Measurements from ENCODE around the gene ARHGEF7.

ARHGEF7 gene

DNA sequence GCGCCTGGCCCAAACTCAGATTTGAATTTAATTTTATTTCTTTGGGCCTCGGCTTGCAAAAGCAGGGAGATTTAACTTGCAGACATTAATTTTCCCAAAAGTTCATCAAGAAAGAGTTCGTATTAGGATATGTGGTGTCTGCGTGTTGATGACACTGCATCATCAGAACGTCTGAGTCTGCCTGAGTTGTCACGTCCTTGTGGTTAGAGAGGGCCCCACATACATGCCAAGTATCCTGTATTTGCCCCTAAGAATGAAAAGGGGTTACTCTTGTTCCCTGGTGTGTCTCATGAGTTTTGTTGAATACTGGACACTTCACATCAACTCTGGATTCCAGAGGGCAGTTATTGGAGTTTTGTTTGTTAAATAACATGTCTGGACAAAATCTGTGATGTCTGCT, 199.7 kb downstream of the ARHGEF7 start:
- no peak for DNase-seq

DNA sequence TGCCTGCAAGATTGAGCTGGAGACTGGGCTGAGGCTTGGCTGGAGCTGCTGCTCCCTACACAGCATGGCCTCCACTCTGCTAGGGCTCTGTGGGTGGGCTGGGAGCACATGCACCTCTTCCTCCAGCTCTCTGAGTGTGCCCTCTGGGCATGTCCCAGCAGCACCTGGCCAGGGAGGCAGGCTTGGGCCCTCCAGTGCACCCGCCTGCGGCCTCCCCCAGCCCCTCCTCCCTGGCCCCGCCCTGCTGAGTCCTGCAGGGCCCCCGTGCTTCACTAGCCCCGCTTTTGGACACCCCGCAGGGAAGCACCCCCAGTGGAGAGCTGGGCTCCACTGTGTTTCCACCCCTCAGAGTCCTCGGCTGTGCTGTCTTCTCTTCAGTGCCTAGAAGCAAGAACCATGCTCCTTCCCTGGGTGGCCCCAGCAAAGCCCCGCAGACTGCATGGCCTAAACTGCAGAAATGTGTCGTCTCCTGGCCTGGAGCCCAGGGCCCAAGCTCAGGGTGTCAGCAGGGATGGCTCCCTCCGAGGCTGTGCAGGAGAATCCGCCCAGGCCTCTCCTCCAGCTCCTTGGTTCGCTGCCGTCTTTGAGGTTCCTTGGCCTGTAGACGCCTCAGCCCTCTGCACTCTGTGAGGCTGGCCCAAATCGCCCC, 200.4 kb downstream of the ARHGEF7 start:
- no peak for DNase-seq

DNA sequence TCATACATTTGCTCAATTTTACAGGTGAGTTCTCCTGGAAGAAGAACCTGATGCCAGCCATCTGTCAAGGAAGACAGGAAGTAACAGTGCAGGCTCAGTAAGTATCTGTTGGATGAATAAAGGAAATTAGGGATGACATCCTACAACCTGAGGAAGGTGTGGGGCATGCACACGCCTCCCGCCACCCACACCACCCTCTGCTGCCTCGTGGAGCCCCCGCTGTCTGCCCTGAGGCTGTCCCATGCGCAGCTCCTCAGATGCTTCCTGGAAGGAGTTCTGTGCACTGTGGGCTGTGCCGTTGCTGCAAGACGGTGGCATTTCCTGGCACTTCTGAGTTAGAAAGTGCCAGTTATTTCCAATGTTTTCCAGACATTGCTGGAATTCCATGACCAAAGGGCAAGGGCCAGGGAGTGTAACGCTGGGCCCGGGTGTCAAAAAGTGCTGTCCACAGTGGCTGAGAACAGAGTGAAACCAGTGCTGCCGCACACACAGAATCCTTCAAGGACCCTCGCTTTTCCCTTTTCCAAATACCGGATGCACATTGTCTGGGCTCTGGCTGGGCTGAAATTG, 201.1 kb downstream of the ARHGEF7 start:
- no peak for DNase-seq

DNA sequence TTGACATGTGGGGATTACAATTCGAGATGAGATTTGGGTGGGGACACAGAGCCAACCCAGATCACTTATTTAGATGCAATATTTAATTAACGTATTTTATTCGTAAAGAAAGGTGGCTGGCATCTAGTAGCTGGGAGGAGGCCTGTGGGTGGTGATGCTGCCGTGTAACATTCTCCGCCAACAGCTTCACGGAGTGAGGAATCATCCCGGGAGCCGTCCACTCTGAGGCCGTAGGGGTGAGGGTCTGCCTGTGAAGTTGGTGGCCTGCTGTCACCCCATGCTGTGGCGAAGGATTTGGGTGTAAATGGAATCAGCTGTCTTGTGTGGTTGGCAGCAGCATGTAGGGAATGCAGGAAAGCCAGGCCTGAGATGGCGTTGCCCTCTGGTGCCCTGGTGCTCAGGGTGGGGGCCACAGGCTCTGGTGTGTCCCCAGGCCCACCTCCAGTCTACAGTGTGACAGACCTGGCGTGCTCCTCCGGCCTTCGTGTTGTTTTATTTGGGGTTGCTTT, 202.0 kb downstream of the ARHGEF7 start:
- no peak for DNase-seq

DNA sequence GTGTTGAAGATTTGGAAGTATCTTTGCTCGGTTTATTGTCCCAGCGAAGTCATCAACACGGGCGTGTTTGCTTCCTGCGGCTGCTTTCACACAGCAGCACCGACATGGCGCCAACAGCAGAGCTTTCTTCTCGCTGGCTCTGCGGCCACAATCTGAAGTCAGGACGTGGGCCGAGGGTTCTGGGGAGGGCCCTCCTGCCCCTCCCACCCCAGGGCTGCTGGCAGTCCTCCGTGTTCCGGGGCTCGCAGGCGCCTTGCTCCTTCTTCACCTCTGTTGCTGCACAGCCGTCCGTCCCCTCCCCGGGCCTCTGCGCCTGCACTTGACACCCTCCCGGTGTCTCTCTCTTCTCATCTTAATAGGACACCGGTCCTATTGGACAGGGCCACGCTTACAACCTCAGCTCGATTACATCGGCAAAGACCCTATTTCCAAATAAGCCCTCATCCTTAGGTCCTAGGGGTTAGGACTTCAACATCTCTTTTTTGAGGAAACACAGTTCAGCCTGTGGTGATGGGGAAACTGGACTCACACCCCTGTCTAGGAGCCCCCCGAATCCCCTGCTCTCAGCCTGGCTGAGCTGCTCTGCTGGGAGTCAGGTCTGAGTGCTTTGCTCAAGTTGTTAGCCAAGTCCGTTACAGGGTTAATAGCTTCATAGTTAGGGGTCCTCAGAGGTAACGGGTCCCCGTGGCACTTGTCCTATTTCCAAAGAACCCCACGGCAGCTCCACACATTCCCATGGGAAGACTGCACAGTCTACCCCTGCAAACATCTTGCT, 202.6 kb downstream of the ARHGEF7 start:
- no peak for DNase-seq

DNA sequence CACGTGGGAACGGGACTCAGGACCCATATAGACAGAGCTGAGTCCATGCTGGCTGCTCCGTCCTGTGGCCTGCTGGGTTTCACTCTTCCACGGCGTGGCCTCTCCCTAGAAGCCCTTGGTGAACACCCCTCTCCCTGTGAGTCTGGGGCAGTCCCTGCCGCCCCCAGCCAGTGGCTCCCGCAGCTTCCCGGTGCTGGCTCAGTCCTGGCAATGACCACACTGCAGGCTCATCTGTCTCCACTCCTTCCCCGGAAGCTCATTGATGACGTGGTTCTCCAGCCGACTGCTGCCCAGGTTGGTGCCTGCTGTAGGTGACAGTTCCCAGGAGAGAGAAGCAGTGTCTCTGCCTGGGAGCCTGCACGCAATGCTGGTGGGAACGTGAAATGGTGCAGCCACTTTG, 203.3 kb downstream of the ARHGEF7 start:
- DNase-seq = no peak

DNA sequence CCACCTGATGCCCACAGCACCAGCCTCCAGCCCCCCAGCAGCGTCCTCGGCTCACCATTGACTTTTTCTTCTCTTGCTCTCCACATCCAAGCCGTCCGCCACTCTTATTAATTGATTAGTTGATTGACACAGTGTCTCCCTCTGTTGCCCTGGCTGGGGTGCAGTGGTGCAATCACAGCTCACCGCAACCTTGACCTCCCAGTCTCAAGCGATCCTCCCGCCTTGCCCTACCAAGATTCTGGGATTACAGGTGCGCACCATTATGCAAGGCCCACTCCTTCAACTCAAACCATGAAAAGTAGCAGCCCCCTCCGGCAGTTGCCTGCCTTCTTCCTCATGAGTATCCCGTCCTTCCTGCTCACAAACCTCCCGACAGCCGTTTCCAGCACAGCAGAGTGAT, 204.4 kb downstream of the ARHGEF7 start:
- DNase-seq = no peak

DNA sequence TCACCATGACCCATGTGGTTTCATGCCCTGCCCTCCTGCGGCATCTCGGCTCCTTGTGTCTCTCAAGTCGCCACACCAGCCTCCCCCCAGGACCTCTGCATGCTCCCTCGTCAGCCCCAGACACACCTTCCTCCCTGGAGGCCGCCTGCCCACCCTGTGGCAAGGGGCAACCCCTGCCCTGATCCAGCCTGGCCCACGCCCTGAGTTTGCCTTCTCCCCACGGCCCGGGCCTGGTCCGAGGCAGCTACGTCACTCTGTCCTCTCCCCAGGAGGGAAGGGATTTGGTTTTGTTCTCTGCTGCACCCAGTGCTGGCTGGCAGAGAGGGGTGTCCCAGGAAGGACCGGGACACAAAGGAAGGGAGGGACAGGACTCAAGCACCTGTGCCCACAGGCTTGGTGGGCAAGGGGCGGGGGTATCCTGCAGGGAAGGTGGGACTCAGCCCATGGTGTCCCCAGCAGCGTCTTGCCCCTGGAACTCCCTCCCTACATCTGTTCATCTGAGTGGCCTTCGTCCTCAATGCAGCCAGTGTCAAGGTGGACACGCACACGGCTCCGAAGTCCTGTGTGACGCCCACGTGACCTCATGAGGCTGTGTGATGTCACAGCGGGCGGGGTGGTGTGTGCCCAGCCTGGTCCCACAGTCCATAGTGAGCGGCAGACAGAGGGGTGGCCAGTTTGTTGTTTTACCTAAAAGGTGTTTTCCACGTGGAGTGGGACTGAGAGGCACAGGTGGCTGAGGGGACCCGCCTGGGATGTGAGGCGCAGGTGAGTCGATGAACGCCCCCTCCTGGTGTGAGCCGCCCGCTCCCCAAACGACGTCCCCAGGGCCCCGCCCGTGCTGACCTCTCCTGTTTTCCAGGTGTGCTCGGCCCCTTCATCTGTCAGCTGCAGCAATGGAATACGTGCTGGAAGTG, 205.1 kb downstream of the ARHGEF7 start, which contains the start of gene TEX29:
TSS of gene TEX29 (plus strand) at position 645 of the 914 bp plus-strand sequence. CDS start at position 894, 249 bp downstream.
- no peak for DNase-seq

DNA sequence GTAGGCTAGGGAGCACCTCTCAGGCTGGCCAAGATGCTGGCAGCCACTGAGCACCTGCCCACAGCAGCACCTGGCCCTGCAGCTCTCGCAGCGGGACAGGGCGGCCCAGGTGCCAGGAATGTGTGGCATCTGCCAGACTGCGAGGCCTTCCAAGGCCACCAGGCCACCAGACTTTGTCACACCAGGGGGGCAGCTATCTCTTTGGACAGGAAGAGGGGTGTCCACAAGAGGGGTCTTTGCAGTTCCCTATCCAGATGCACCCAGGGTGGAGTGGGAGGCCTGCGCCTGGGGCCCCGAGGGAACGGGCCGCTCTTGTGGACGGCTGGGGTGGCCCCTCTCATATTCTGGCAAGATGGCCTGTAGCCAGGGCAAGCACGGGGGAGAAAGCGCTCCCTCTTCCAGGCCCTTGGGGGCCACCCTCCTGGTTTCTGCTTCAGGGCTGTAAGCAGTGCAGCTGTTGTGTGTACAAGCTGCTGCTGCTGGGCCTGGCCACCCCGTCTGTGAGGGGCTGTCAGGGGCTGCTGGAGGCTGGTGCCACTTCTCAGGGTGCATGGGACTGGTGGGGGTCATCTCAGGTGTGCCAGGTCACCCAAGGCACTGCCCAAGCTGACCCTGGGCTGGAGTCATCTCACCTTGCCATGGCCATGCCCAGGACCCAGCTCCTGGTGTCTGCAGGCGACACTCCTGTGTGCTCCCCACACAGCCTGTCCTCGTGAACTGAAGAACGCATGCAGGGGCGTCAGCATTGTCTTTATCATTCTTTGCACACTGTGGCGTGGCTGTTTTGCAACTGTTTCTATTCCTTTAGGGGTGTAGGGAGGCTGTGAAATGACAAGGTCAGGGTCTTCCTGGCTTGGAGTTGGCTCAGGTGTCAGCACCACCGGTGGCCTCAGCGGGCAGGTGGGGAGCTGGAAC, 207.1 kb downstream of the ARHGEF7 start:
- no peak for DNase-seq

DNA sequence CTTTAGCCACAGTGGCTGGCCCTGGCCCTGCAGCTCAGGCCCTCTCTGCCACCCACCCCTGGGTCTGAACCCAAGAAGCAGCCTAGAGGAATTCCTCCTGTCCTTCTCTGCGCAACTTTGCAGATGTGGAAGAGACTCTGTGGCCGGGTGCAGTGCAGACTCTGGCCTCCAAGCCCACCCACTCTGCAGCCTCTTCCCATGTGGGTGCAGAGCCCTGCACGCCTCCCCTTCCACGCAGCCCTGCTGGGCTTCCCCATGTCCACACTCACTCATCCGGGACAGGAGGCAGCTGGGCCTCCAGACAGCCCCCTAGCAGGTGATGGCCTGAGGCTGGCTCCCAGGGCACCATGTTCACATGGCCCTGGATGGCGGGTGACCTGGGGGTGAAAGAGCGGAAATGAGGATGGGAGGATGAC, 207.8 kb downstream of the ARHGEF7 start:
- DNase-seq = no peak

DNA sequence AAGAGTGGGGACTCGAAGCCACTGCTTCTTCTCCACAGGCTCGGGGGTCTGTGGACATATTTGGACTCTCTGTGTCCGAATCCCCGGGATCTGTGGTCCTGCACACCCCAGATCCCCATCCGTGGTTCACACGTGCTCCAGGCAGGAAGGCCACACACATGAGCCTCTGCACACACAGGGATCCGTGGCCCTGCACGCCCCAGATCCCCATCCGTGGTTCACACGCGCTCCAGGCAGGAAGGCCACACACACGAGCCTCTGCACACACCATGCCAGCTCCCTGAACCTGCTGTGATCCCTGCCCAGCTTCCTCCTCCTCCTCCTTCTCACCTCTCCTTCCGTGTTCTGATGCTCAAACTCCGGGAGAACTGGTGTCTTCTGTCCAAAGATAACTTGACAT, 208.4 kb downstream of the ARHGEF7 start:
- DNase-seq = no peak

DNA sequence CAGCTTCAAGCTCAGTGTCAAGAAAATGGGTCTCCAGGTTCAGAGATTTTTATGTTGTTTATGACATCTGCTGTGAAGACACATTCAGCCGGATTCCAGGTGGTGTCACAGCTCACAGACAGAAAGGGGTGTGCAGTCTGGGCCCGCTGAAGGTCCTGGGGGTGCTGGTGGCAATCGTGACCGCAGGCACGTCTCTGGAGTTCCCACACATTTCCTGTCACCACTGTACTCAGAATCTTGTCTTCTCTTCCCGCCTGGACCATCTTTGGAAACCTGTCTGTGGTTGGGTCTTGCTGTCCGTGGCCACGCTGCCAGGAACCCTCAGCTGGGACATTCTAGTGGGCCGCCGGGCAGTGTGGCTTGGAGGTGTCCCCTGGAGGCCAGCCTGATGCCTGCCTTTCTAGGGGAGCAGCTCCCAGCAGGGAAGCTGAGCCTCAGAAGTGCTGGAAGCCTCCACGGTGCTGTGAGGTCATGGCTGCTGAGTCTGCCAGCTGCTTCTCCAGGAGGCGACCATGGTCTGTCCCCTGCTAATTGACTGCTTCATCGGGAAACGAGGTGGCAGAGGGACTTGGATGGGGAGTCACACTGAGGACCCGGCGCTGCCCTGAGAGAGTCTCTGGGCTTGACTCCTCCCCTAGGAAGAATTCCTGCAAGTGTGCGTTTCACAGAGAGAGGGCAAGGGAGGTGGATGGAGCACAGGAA, 209.0 kb downstream of the ARHGEF7 start:
- no peak for DNase-seq

DNA sequence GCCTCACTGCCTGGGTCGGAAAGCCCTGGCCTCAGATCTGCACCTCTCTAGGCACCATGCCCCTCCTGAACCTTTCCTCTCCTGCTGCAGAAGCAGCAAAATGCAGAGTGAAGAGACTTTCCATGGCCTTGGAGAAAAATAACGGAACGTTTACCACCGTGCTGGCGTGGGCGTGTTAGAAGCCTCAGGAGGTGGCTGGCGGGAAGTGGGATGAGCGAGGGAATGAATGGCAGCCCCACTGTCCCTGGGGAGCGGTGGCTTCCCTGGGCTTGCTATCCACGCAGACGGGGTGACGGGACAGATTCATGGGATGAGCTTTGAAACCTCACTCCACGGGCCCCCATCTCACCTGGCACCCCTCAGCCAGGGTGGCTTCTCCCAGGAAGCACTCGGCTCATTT, 209.6 kb downstream of the ARHGEF7 start:
- no peak for DNase-seq

DNA sequence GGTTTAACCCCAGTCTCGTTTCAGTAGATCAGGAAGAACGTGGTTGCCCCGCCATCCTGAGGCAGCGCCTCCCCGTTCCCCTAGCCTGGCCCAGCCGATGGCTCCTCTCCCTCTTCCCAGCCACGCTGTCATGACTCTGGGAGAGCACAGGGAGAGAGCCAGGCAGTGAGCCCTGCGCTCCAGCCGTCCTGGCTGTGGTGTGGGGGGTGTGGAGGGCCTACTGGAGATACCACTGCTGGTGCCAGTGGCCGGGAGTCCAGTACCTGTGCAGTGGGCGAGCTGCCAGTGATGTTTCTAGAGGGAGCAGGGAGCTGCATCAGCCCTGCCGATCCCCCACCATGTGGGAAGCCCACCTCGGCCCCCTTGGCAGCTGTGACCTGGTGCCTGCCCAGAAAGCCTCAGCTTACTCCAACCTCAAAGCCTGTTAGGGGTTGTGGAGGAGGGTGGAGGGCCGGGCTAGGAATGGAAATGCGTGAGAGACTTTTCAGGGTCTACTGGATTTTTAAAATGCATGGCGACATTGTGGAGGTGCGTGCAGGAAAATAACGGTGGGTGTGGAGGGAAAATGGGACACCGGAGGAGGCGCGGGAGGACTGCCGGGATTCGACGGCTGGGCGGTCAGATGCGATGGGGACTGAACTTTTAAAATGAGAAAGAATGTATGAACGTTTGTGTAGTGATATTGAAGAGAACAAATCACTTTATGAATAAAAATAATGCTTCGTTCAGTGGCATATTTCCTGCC, 210.2 kb downstream of the ARHGEF7 start:
- DNase-seq = no peak

DNA sequence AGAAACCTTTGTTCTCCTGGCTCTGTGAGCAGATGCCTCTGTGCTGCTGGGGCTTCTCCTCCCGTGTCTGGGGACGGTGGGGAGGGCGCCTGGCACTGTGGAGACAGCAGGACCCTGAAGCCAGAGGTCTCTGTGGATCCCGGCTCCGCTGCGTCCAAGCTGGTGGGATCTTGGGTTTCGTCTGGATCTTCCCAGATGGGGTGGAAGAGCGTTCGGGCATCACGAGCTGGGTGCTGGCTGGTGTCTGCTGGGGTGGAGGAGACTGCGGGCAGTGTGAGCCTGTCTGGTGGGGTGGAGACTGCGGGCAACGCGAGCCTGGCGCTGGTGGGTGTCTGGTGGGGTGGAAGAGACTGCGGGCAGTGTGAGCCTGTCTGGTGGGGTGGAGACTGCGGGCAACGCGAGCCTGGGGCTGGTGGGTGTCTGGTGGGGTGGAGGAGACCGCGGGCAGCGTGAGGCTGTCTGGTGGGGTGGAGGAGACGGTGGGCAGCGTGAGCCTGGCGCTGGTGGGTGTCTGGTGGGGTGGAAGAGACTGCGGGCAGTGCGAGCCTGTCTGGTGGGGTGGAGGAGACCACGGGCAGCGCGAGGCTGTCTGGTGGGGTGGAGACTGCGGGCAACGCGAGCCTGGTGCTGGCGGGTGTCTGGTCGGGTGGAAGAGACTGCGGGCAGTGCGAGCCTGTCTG, 211.0 kb downstream of the ARHGEF7 start:
- no peak for DNase-seq

DNA sequence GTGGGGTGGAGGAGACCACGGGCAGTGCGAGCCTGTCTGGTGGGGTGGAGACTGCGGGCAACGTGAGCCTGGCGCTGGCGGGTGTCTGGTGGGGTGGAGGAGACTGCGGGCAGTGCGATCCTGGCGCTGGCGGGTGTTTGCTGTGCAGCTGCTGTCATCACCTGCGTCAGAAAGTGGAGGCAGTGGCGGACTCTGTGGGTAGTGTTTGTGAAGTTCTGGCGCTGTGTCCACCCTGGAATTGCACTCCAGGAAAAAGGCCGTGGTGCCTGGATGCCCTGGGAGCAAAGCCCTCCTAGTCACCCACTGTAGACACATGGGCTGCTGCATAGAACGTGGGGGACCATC, 211.5 kb downstream of the ARHGEF7 start:
- DNase-seq = no peak

DNA sequence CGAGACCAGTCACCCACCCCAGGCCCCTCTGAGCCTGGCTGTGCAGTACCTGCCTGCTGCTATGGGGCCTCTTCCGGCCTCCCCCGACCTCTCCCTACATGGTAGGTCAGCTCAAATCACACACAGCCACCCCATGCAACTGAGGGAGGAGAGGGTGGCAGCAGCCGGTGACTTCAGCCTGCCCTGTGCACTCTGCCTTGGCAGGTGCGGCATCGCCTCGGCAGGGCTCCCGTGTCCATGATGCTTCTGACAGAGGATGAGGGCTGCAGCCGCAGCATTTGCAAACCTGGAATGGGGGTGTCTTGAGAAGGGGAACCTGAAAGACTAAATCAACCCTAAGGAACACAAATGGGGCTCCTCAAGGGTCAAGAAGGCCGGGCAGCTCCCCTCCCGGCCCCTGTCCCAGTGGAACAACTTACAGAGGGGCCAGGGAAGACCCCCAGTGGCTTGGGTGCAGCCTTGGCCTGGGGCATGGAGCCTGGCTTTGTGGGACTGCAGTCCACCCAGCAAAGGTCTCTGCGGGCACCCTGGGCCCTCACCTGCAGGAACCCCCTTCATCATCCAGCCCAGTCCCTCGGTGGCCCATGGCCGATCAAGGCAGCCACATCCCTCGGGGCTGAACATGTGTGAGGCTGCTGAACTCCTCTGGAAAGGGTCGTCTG, 212.0 kb downstream of the ARHGEF7 start:
- no peak for DNase-seq

DNA sequence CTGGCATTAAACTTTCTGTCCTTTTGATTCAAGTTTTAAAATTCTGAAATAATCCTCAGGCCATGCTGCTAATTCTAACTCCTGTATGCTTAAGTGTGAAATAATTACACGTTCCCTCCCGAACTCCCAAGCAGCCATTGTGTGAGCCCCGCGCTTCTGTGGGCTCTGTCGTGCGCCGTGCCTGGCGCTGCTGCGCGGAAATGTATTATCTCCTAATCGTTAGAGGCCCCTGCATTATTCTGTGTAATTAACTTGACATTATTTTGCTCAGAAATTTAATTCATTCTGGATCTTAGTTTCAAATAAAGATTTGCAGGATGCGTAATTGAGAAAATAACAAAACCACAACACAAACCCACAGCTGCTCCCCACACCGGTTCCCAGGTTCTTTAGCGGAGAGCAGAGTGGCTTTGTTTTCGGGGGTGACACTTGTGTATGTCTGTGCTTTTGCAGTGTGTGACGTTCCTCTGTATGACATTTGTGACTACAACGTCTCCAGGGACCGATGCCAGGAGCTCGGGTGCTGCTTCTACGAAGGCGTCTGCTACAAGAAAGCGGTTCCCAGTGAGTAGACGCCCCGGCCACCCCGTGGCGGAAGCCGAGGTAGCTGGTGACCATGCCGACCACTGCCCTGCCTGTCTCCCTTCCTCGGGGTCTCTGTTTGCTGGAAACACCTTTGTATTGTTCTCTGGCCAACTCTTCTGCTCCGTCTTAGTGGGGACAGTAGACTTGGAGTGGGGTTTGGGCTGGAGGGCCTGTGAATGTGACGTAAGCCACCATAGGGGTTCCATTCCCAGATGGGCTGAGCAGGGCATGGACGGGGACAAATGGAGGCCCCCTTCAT, 212.8 kb downstream of the ARHGEF7 start:
- no peak for DNase-seq
